Hepatic stellate cell (primary cell): ENCODE data around the gene RRP36.

Experiments used
- DNase-seq: peaks from one replicate; pipeline ENCODE4 v3.0.0; 2011; ENCODE audit warnings: low spot score

Gene RRP36

GRCh38 chr6:43070028-43070632, 48.7 kb downstream of the RRP36 start:
- peak; percentile 83 for DNase-seq

GRCh38 chr6:43074847-43075669, 53.6 kb downstream of the RRP36 start:
- peak; percentile 71 for DNase-seq

GRCh38 chr6:43075670-43076463, 54.4 kb downstream of the RRP36 start, which contains the start of gene PTK7:
Gene PTK7 (plus strand): TSS chr6:43076314. CDS start chr6:43076489, 175 bp downstream.
- DNase-seq, result no peak

DNA sequence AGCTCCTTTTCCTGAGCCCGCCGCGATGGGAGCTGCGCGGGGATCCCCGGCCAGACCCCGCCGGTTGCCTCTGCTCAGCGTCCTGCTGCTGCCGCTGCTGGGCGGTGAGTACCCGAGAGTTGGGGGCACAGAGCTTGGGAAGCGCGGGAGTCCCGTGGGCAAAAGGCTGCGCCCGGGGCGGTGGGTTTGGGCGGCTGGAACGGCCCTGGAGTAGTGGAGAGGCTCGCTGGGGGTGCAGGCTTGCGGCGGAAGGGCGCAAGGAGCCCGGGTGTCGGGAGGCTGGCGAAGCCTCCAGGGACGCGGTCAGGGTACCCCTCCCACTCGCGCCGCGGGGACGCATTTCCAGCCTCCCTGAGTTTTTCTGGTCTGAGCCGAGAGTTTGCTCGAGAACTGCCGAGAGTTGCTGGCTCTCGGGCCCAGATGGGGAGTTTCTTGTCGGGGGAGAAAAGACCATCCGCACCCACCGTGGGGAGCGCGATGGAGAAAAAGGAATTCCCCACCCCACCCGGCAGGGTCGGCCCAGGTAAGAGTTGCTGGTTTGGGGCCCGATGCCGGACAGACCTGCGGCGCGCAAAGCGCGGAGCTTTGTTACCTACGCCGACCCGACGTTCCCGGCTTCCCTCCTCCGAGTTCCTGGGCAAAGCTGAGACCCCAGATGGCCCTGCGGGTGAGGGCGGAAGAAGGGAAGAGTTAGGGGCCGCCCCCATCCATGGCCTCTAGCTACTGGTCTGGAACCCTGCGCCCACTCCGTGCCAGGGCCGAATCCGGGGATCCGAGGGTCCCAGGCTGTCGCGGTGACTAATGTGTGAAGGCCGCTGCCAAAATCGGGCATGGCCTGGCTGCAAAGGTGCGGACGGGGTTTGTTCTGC, 55.3 kb downstream of the RRP36 start:
- DNase-seq, result no peak

- DNase-seq, result no peak
These were observed 55.9 kb downstream of the RRP36 start for GRCh38 chr6:43077333-43077809.

GRCh38 chr6:43077981-43078511, 56.6 kb downstream of the RRP36 start:
- DNase-seq, result no peak

GRCh38 chr6:43078691-43079090, 57.3 kb downstream of the RRP36 start:
- DNase-seq, result no peak
